ENCODE data around the gene ACAD9.

DNA sequence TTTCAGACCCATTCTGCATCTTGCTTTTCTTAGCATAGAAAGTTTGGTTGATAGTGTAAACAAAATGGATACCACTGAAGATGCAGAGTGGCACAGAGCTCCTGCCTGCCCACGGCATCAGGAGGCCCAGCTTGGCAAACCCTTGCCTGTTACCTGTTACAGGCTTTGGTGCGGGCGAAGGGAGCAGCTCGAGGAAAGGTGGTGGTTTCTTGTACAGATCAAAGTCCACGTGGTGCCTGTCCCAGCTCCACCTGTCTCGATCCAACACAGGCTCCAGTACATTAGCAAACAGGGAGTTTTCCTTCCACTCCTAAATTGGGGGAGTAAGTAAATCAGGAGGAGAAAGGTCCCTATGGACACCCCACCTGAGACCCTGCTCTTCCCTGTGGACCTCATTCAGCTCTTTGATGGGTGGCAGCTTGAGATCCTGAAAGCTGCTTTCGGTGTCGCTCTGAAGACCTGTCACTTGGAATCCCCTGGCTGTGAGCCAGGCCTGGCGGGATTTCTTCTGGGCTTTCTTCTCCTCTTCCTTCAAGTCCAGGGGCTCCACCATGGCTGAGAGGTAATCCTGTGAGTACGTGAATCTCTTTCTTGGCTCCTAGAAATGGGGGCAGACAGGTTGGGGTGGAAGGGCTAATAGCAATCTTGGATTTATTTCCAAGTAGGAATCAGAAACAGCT is 35.7 kb downstream of the ACAD9 start:
- TF ChIP-seq CTCF (IDR thresholded peaks at IDR 0.05) (no peak), POLR2A (IDR thresholded peaks at IDR 0.05) (no peak)
